Hematopoietic multipotent progenitor cell treated with erythropoietin and hydrocortisone succinate and interleukin-3 and kit ligand, for 15 days (in vitro differentiated cells): ENCODE data around the gene ALDH1A2.
"Not testable (repeated sequence)": the region's sequence is repeated elsewhere in the genome, so short reads cannot be mapped to it uniquely, and the experiment has no call there.

Source experiments
- DNase-seq: peaks from one replicate; pipeline ENCODE4 v3.0.0-alpha.2; 2015; ENCODE audit warnings: low spot score

Gene ALDH1A2

DNA sequence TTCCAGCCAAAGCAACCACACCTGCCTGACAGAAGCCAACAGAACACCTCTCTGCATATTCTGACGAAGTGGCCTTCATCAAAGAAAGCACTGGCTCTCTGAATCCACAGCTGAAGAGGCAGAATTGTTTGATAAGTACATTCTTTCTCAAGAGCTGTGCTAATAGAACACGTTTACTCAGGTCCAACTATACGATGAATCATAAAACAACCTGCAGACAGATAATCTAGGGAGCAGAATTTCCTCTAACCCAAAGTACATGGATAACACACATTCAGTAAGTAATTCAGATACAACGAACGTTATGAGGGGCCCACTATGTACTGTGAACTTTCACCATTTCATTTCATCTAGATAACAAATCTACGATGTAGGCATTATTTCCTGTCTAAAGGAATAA is 25.4 kb downstream of the ALDH1A2 start:
- no peak for DNase-seq

DNA sequence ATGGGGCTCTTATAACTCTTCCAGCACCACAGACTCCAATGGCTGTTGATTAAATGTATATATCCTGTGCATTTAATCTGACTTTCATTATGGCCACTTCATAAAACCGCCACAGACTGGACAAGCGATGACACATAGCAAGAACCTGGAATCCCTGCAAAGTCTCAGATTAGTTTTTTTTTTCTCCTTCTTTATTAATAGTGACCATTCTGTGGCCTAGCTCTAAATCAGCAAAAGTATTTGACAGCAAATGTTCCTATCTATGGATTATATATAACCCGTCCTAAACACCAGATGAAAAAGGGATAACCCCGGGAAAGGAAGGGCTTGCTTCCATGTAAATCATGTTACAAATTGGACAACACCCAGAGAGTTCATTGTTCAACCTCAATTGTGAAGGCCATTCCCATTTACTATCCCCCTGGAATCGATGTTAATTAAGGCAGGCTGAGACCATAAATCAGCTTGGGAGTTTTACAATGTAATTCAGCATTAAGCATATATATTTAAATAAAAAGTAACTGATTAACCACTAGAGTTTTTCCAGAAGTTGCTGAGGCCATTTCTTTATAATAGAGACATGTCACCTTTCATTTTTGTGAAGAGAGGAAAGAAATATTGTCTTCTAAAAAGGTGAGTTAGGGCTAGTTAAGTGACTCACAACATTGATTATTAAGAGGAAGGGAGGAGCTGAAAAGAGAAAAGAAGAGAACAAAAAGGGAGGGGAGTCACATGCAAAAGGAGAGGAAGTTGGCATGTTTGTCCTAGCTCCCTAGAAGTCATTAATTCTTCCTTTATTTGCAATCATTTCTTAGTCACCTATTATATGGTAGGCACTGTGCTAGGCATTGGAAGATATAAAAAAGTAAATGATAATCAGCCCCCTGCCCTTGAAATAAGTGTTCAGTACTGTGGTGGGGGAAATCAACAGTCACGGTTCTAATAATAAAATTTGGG is 26.2 kb downstream of the ALDH1A2 start:
- no peak for DNase-seq

- DNase-seq: no peak
These were observed 27.0 kb downstream of the ALDH1A2 start for GRCh38 chr15:58038426-58039078.

- DNase-seq: no peak
These were observed 27.7 kb downstream of the ALDH1A2 start for GRCh38 chr15:58037723-58038301.

GRCh38 chr15:58036579-58036978 is 28.9 kb downstream of the ALDH1A2 start:
- DNase-seq: no peak

GRCh38 chr15:58028392-58028791 is 37.1 kb downstream of the ALDH1A2 start:
- DNase-seq: not testable (repeated sequence)

DNA sequence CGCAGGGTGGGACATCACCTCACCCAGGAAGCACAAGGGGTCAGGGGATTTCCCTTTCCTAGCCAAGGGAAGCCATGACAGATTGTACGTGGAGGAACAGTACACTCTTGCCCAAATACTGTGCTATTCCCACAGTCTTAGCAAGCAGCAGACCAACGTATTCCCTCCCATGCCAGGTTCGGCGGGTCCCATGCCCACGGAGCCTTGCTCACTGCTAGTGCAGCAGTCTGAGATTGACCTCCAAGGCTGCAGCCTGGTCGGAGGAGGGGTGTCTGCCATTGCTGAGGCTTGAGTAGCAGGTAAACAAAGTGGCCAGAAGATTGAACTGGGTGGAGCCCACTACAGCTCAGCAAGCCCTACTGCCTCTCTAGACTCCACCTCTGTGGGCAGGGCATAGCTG is 39.0 kb downstream of the ALDH1A2 start:
- no peak for DNase-seq

DNA sequence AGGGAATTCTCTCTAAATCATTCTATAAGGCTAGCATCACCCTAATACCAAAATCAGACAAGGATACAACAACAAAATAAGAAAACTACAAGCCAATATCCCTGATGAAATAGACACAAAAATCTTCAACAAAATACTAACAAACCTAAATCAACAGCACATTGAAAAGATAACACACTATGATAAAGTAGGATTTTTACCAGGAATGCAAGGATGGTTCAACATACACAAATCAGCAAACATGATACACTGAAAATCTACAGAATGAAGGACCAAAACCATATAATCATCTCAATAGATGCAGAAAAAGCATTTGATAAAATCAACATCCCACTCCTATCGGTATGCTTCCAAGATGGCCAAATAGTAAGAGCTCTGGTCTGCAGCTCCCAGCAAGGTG is 39.5 kb downstream of the ALDH1A2 start:
- DNase-seq: no peak

GRCh38 chr15:58021332-58022230 is 43.9 kb downstream of the ALDH1A2 start:
- no peak for DNase-seq

- no peak for DNase-seq
These were observed 45.8 kb downstream of the ALDH1A2 start for GRCh38 chr15:58019503-58020376.

DNA sequence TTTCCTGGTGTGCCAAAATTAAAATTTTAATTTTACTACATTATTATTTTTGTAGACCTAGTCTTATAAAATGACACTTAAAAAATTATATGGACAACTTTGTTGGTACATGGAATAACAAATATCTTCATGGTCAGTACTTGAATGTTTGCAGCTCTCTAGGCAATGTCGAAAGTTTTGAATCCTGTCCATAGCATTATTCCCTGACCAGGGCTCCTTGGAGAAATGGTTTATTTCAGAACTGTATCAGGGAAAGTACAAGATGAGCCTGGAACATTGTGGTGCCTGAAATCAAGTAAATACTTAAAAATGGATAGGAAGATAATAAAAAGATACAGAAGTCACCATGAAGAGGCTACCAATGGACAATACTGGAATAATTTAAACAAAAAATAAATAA is 47.6 kb downstream of the ALDH1A2 start:
- DNase-seq: no peak

- no peak for DNase-seq
These were observed 48.8 kb downstream of the ALDH1A2 start for GRCh38 chr15:58016581-58017175.

GRCh38 chr15:58015565-58015964 is 49.9 kb downstream of the ALDH1A2 start:
- DNase-seq: no peak

DNA sequence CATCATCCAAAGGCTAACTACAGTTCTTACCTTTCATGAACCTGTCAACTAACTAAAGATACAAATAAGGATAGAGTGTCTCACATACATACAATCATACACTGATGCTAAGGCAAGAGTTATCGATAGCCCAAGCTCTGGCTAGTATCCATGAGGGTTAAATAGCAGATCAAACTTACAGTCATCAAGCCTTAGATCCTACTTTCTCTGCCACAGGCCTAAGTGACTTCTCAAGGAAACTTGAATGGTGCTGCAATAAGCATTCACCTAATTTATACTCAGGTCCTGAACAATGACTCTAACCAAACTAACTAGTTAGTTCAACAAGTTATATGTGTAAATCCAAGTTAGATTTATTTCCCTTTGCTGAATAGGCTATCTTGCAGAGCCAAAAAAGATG is 51.0 kb downstream of the ALDH1A2 start:
- DNase-seq: no peak

GRCh38 chr15:58014040-58014439 is 51.5 kb downstream of the ALDH1A2 start:
- DNase-seq: no peak

DNA sequence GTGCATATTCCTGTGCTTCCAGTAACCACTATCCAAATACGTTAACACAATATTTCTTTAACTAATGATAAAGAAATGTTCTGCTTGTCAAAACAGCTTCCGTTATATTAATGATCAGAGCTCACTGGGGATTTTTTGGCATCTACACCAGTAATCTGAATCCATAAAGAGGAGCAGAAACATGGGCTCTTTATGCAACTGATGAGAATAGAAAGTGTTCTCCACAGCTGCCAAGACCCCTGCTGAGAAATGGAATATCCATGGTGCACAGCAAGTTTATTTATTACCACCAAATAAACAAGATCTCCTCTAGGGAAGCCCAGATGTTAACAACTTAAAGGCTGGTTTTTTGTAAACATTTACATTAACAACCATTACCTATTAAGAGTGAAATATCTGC is 54.5 kb downstream of the ALDH1A2 start:
- DNase-seq: no peak

DNA sequence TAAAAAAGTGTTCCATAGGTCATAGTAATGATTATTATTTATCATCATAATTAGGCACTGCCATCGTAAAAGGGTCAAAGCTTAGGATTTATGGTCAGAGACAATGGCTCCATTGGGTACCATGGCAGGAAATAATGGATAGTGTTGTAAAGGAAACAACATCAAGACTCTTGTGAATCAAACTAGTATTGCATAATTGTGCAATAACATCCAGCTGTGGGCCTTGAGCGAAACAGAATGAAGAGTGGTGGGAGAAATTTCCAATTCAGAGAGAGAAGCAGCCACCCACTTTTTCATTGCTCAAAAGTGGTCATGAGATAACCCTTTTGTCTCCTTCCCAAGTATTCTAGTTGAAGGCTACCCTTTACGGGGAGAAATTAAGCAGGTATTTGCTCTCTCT is 61.7 kb downstream of the ALDH1A2 start:
- DNase-seq: no peak

DNA sequence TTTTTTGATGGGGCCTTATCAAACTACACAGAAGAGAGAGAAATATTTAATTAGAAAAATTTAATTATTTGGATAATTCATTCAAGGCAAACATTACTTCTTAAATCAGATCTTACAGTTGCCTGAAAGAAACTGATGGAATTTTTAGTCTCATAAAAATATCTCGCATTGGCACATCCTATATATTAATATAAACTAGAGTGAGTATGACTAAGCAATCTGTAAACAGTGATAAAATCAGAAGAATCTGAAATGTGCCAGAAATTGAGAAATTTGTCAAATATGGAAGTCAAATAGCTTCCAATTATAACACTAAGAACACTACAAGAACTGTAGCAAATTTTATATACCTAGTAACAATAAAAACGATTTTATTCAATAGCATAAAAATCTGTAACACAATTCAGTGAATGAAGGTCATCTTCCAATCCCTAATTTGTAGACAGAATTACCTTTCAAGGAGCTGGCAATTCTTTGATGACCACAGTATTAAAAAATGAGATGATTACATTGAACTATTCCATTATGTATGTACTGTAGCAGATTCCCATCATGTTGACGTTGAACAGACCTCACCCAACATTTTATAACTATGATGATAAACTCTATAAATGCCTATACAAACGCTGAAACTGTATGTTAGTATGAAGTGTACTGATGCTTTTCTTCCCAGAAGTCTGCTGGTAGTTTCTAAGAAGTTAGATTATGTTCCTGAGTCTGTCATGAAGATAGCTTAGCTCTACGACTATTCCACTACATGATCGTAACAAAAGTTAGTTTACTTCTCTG is 63.0 kb downstream of the ALDH1A2 start:
- no peak for DNase-seq

DNA sequence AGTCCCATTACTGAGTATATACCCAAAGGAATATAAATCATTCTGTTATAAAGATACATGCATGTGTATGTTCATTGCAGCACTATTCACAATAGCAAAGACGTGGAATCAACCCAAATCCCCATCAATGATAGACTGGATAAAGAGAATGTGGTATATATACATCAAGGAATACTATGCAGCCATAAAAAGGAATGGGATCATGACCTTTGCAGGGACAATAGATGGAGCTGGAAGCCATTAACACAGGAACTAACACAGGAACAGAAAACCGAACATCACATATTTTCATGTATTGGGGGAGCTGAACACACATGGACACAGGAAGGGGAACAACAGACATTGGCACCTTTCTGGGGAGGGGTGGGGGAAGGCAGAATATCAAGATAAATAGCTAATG is 65.8 kb downstream of the ALDH1A2 start:
- not testable (repeated sequence) for DNase-seq

DNA sequence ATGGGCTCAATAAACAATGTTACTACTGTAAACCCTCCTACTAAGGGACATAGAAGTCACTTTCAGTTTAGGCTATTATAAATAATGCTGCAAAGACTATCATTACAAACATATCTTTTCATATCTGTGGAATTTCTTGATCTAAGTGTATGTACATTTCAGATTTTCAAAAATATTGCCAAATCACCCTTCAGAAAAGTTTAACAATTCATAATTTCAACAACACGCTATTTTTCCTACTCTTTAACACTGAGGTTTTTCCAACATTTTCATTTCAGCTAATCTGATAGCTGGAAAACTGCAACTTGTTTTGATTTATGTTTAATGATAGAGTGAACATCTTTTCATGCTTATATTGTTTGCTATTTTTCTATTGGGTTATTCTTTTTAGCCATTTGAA is 69.0 kb downstream of the ALDH1A2 start:
- no peak for DNase-seq
